GM12878 (cell line): Measurements from ENCODE around the gene FXYD4.
A peak's percentile ranks its signal among the peaks of the same experiment; 100 is the strongest.

Source experiments
- ASH2L ChIP-seq: fragments of 300-600, 200-600 bp; sonication (generic); IDR thresholded peaks from 2 replicates; pipeline ENCODE4 v1.6.1; 2017; ENCODE audit warnings: low read depth, mild to moderate bottlenecking, borderline replicate concordance
- BMI1 ChIP-seq: fragments of 450-650 bp; IDR thresholded peaks from 2 replicates; pipeline ENCODE4 v1.6.1; 2016; ENCODE audit warnings: mild to moderate bottlenecking, moderate library complexity, borderline replicate concordance
- CTCF ChIP-seq, 3 experiments: IDR thresholded peaks in 2 of 3; conservative IDR thresholded peaks in 1 of 3; 2 replicates each; pipeline ENCODE4 v1.5.1; 2011; ENCODE audit warnings: low read depth in 3 of 3, low read length in 3 of 3, mild to moderate bottlenecking in 3 of 3, control low read depth in 2 of 3, moderate library complexity in 2 of 3, inconsistent platforms in 1 of 3, mixed read lengths in 1 of 3; ENCODE audit not compliant: control insufficient read depth in 2 of 3, insufficient read depth in 1 of 3; ENCODE audit errors: extremely low read depth in 1 of 3
- EZH2 ChIP-seq: IDR thresholded peaks from 2 replicates; pipeline ENCODE4 v1.6.1; 2012; ENCODE audit warnings: low read depth, mild to moderate bottlenecking, control low read depth, inconsistent platforms, low read length, borderline replicate concordance; ENCODE audit not compliant: control insufficient read depth
- IRF3 ChIP-seq: fragments of 450-650 bp; IDR thresholded peaks from 2 replicates; pipeline ENCODE4 v1.6.1; 2014; ENCODE audit warnings: mild to moderate bottlenecking
- POLR2A ChIP-seq: IDR thresholded peaks from 2 replicates; pipeline ENCODE4 v1.6.1; 2011; ENCODE audit warnings: low read depth, mild to moderate bottlenecking, low read length
- TAF1 ChIP-seq: IDR thresholded peaks from 2 replicates; pipeline ENCODE4 v1.6.1; 2011; ENCODE audit warnings: mild to moderate bottlenecking, low read depth, low read length, borderline replicate concordance
- ZNF24 ChIP-seq: fragments of 450-650 bp; IDR thresholded peaks from 2 replicates; pipeline ENCODE4 v1.6.1; 2017; ENCODE audit warnings: antibody characterized with exemption, mild to moderate bottlenecking
- TF ChIP-seq, protein P1 (sequence below): IDR thresholded peaks from 2 replicates; pipeline ENCODE4 v1.6.1; 2012; ENCODE audit warnings: low read depth, low read length, improper control_type of control experiment
- TF ChIP-seq, protein P2 (sequence below): IDR thresholded peaks from 2 replicates; pipeline ENCODE4 v1.6.1; 2012; ENCODE audit warnings: low read depth, low read length, improper control_type of control experiment

GRCh38 chr10:43362191-43362839 is 9.1 kb upstream of the FXYD4 start:
- TF ChIP-seq TAF1 (peak; percentile 54; the same call in 1 of the 2 replicates), ASH2L (no peak), EZH2 (no peak), CTCF (IDR thresholded peaks at IDR 0.05 in 2 of 3, conservative IDR thresholded peaks at IDR 0.05 in 1 of 3; ENCODE audit: control insufficient read depth in 2 of 3, extremely low read depth in 1 of 3, insufficient read depth in 1 of 3, low read depth in 3 of 3, low read length in 3 of 3) (peak; percentile 25 to 38 (median 31); a peak in 4 of 6 replicates), BMI1 (no peak), POLR2A (peak; percentile 75), ZNF24 (no peak), IRF3 (no peak)
- TF ChIP-seq, protein P1, sequence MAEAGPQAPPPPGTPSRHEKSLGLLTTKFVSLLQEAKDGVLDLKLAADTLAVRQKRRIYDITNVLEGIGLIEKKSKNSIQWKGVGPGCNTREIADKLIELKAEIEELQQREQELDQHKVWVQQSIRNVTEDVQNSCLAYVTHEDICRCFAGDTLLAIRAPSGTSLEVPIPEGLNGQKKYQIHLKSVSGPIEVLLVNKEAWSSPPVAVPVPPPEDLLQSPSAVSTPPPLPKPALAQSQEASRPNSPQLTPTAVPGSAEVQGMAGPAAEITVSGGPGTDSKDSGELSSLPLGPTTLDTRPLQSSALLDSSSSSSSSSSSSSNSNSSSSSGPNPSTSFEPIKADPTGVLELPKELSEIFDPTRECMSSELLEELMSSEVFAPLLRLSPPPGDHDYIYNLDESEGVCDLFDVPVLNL = no peak
- TF ChIP-seq, protein P2, sequence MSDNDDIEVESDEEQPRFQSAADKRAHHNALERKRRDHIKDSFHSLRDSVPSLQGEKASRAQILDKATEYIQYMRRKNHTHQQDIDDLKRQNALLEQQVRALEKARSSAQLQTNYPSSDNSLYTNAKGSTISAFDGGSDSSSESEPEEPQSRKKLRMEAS = no peak
